OCI-LY3 (cell line): ENCODE data around the gene NTNG2.

Experiments used
- H2AFZ ChIP-seq: fragments of 200-600, 300-600 bp; shearing (Covaris generic); 2 replicates; pipeline ENCODE4 v1.6.0; 2014; ENCODE audit warnings: antibody characterized with exemption, low read depth, low read length
- H3K27ac ChIP-seq: fragments of 200-600, 300-600 bp; sonication (generic); 2 replicates; pipeline ENCODE4 v1.5.1; 2014; ENCODE audit warnings: mild to moderate bottlenecking, low read length, moderate library complexity, mixed read lengths
- H3K27me3 ChIP-seq: fragments of 200-600, 300-600 bp; sonication (generic); 2 replicates; pipeline ENCODE4 v1.6.1; 2014; ENCODE audit warnings: low read depth, low read length, mixed read lengths
- H3K36me3 ChIP-seq: fragments of 200-600, 300-600 bp; sonication (generic); replicated peaks from 2 replicates; pipeline ENCODE3; 2014; ENCODE audit warnings: low read depth, low read length, mixed read lengths
- H3K4me1 ChIP-seq: fragments of 300-600, 200-600 bp; sonication (generic); 2 replicates; pipeline ENCODE4 v1.6.1; 2014; ENCODE audit warnings: low read length, mixed read lengths
- H3K4me2 ChIP-seq: fragments of 200-600, 300-600 bp; sonication (generic); 2 replicates; pipeline ENCODE4 v1.6.1; 2014; ENCODE audit warnings: low read length, mixed read lengths
- H3K4me3 ChIP-seq: fragments of 300-600, 200-600 bp; sonication (generic); 2 replicates; pipeline ENCODE4 v1.5.1; 2014; ENCODE audit warnings: antibody characterized with exemption, mild to moderate bottlenecking, low read length, moderate library complexity
- H3K79me2 ChIP-seq: fragments of 300-600, 200-600 bp; shearing (Covaris generic); 2 replicates; pipeline ENCODE4 v1.6.1; 2014; ENCODE audit warnings: mild to moderate bottlenecking, low read length, mixed read lengths
- H3K9ac ChIP-seq: fragments of 300-600, 200-600 bp; shearing (Covaris generic); 2 replicates; pipeline ENCODE4 v1.6.0; 2014; ENCODE audit warnings: mild to moderate bottlenecking, low read length, moderate library complexity
- H3K9me3 ChIP-seq: fragments of 200-600, 300-600 bp; shearing (Covaris generic); 2 replicates; pipeline ENCODE4 v1.6.1; 2014; ENCODE audit warnings: low read length, mixed read lengths; ENCODE audit not compliant: insufficient read depth
- H4K20me1 ChIP-seq: fragments of 200-600, 300-600 bp; sonication (generic); 2 replicates; pipeline ENCODE4 v1.6.1; 2016; ENCODE audit warnings: low read length, mixed read lengths; ENCODE audit not compliant: insufficient read depth
- CTCF ChIP-seq: fragments of 200-600, 300-600 bp; sonication (generic); IDR thresholded peaks from 2 replicates; pipeline ENCODE4 v1.5.1; 2014; ENCODE audit warnings: antibody characterized with exemption, low read length, low read depth
- EZH2phosphoT487 ChIP-seq: fragments of 200-600 bp; shearing (Covaris generic); IDR thresholded peaks from 2 replicates; pipeline ENCODE4 v1.6.1; 2018; ENCODE audit warnings: antibody characterized with exemption, mixed run types, low read depth

Gene NTNG2

GRCh38 chr9:132151118-132151517 lies 10.7 kb upstream of the NTNG2 start:
- H4K20me1 ChIP-seq: no peaks in the 10 kb centered on the region
- TF ChIP-seq CTCF (no peak), EZH2phosphoT487 (no peak)

GRCh38 chr9:132152231-132152630 lies 9.6 kb upstream of the NTNG2 start:
- Histone ChIP-seq H3K4me1 (no peaks in the 10 kb centered on the region), H3K27me3 (peaks cover 47% of the 10 kb centered on the region), H2AFZ (no peak overlapping the region), H3K4me3 (no peak overlapping the region), H4K20me1 (no peaks in the 10 kb centered on the region), H3K4me2 (no peak overlapping the region), H3K9me3 (no peaks in the 10 kb centered on the region), H3K79me2 (no peaks in the 10 kb centered on the region), H3K36me3 (no peaks in the 10 kb centered on the region), H3K9ac (no peak overlapping the region), H3K27ac (no peak overlapping the region)
- no peak for TF ChIP-seq CTCF
- TF ChIP-seq EZH2phosphoT487: no peak

More at GRCh38 chr9:132151118-132151517, 10.7 kb upstream of the NTNG2 start:
- Histone ChIP-seq H3K27ac (no peak overlapping the region), H3K4me1 (no peaks in the 10 kb centered on the region), H3K36me3 (no peaks in the 10 kb centered on the region), H3K4me2 (no peak overlapping the region), H3K79me2 (no peaks in the 10 kb centered on the region), H3K9ac (no peak overlapping the region), H3K9me3 (no peaks in the 10 kb centered on the region), H2AFZ (no peak overlapping the region), H3K27me3 (peaks cover 56% of the 10 kb centered on the region), H3K4me3 (no peak overlapping the region)

- Histone ChIP-seq H3K4me2 (no peak overlapping the region), H3K36me3 (no peaks in the 10 kb centered on the region), H3K27ac (no peak overlapping the region), H3K9ac (no peak overlapping the region), H3K79me2 (no peaks in the 10 kb centered on the region), H2AFZ (no peak overlapping the region), H3K4me1 (no peaks in the 10 kb centered on the region), H4K20me1 (no peaks in the 10 kb centered on the region), H3K4me3 (no peak overlapping the region), H3K27me3 (peaks cover 54% of the 10 kb centered on the region), H3K9me3 (no peaks in the 10 kb centered on the region)
- TF ChIP-seq CTCF: no peak
- no peak for TF ChIP-seq EZH2phosphoT487
Measured at GRCh38 chr9:132154863-132155567, 6.8 kb upstream of the NTNG2 start.

GRCh38 chr9:132155568-132155895 lies 6.3 kb upstream of the NTNG2 start:
- Histone ChIP-seq H3K79me2 (no peaks in the 10 kb centered on the region), H2AFZ (no peak overlapping the region), H3K4me3 (no peak overlapping the region), H3K9me3 (no peaks in the 10 kb centered on the region), H3K36me3 (no peaks in the 10 kb centered on the region), H3K27ac (no peak overlapping the region), H3K4me1 (peaks cover under 1% of the 10 kb centered on the region; the same call in 1 of the 2 replicates), H4K20me1 (no peaks in the 10 kb centered on the region), H3K4me2 (no peak overlapping the region), H3K27me3 (peaks cover 52% of the 10 kb centered on the region), H3K9ac (no peak overlapping the region)
- no peak for TF ChIP-seq CTCF
- no peak for TF ChIP-seq EZH2phosphoT487
